ENCODE results near the gene FAAH2.

The FAAH2 gene

GRCh38 chrX:57481514-57481913, 195.0 kb downstream of the FAAH2 start:
- DNase-seq (ENCODE audit: low spot score) = no peak
- in situ Hi-C loops (cut with MboI; ENCODE audit: low sequenced_read_pairs, unreplicated experiment) = no loop called here
- TF ChIP-seq CTCF (IDR thresholded peaks at IDR 0.05; ENCODE audit: borderline replicate concordance, control extremely low read depth, extremely low read depth, insufficient read depth, missing control alignments) = no peak

- no peak for TF ChIP-seq CTCF (IDR thresholded peaks at IDR 0.05; ENCODE audit: borderline replicate concordance, control extremely low read depth, extremely low read depth, insufficient read depth, missing control alignments)
- DNase-seq (ENCODE audit: low spot score) = no peak
- in situ Hi-C loops (cut with MboI; ENCODE audit: low sequenced_read_pairs, unreplicated experiment) = no loop called here
Measured at GRCh38 chrX:57516491-57516890, 230.0 kb downstream of the FAAH2 start.

- in situ Hi-C loops (cut with MboI; ENCODE audit: low sequenced_read_pairs, unreplicated experiment) = no loop called here
- no peak for DNase-seq (ENCODE audit: low spot score)
- TF ChIP-seq CTCF (IDR thresholded peaks at IDR 0.05; ENCODE audit: borderline replicate concordance, control extremely low read depth, extremely low read depth, insufficient read depth, missing control alignments) = no peak
Measured at GRCh38 chrX:57519578-57520118, 233.1 kb downstream of the FAAH2 start.

GRCh38 chrX:57528670-57529255, 242.3 kb downstream of the FAAH2 start:
- DNase-seq (ENCODE audit: low spot score) = no peak
- in situ Hi-C loops (cut with MboI; ENCODE audit: low sequenced_read_pairs, unreplicated experiment) = no loop called here
- no peak for TF ChIP-seq CTCF (IDR thresholded peaks at IDR 0.05; ENCODE audit: borderline replicate concordance, control extremely low read depth, extremely low read depth, insufficient read depth, missing control alignments)

All from GM13976 (cell line).